ENCODE measurements around the gene IFITM2.

GRCh38 chr11:270451-271318 is 36.9 kb upstream of the IFITM2 start:
- TF ChIP-seq POLR2A (IDR thresholded peaks at IDR 0.05; ENCODE audit: extremely low read depth, insufficient read length): no peak
- TF ChIP-seq MAX (IDR thresholded peaks at IDR 0.05; ENCODE audit: low read depth, low read length): no peak
- no peak for TF ChIP-seq CTCF (IDR thresholded peaks at IDR 0.05; ENCODE audit: low read depth, low read length)
